NT2/D1 (cell line): ENCODE results near the gene AHNAK2.

Source experiments
- SUZ12 ChIP-seq: IDR thresholded peaks from 2 replicates; pipeline ENCODE4 v1.6.1; 2011; ENCODE audit not compliant: insufficient read length, insufficient read depth; ENCODE audit errors: extremely low read depth
- ZNF274 ChIP-seq: IDR thresholded peaks from 2 replicates; pipeline ENCODE4 v1.6.1; 2011; ENCODE audit warnings: mild to moderate bottlenecking, low read depth, low read length

- no peak for TF ChIP-seq SUZ12
- TF ChIP-seq ZNF274 = no peak
Observed at GRCh38 chr14:104928391-104929133, 49.6 kb downstream of the AHNAK2 start.
